ENCODE data around the gene MEI1.

DNA sequence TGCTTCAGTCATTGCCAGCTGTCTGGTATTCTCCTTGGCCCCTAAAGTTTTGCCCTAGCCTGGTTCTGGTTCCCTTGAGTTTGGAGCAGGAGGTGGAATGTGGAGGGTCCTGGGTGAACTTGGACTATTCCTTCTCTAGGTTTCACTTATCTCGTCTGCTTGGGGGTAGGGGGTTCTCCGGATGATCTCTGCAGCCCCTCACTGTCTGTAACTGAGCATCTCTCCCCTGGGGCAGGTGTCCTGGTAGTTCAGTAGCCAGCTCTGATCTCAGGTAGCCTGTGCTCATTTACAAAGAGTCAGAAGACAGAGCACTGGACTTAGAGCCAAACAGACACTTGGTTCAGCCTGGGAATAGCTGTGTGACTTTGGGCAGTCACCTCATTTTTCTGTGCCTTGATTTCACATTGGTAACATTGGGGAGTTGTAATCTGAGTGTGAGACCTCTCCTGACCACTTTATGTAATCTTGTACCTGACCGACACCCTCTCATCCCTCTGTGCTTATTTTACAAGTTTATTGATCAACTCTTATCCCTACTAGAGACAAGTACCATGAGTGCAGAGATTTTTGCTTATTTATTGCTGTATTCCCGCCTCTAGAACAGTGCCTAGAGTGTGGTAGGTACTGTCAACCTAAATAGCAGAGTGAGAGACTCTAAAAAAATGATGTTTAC, 102.0 kb downstream of the MEI1 start:
- TF ChIP-seq, protein P1, sequence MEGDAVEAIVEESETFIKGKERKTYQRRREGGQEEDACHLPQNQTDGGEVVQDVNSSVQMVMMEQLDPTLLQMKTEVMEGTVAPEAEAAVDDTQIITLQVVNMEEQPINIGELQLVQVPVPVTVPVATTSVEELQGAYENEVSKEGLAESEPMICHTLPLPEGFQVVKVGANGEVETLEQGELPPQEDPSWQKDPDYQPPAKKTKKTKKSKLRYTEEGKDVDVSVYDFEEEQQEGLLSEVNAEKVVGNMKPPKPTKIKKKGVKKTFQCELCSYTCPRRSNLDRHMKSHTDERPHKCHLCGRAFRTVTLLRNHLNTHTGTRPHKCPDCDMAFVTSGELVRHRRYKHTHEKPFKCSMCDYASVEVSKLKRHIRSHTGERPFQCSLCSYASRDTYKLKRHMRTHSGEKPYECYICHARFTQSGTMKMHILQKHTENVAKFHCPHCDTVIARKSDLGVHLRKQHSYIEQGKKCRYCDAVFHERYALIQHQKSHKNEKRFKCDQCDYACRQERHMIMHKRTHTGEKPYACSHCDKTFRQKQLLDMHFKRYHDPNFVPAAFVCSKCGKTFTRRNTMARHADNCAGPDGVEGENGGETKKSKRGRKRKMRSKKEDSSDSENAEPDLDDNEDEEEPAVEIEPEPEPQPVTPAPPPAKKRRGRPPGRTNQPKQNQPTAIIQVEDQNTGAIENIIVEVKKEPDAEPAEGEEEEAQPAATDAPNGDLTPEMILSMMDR (conservative IDR thresholded peaks at IDR 0.05; ENCODE audit: low read length) = no peak
- no peak for TF ChIP-seq EZH2phosphoT487 (IDR thresholded peaks at IDR 0.05; ENCODE audit: borderline replicate concordance, low read depth, low read length)

Data from OCI-LY7 (cell line).